Measurements from ENCODE around the gene FGG.
A peak's percentile ranks its signal among the peaks of the same experiment; 100 is the strongest.

DNA sequence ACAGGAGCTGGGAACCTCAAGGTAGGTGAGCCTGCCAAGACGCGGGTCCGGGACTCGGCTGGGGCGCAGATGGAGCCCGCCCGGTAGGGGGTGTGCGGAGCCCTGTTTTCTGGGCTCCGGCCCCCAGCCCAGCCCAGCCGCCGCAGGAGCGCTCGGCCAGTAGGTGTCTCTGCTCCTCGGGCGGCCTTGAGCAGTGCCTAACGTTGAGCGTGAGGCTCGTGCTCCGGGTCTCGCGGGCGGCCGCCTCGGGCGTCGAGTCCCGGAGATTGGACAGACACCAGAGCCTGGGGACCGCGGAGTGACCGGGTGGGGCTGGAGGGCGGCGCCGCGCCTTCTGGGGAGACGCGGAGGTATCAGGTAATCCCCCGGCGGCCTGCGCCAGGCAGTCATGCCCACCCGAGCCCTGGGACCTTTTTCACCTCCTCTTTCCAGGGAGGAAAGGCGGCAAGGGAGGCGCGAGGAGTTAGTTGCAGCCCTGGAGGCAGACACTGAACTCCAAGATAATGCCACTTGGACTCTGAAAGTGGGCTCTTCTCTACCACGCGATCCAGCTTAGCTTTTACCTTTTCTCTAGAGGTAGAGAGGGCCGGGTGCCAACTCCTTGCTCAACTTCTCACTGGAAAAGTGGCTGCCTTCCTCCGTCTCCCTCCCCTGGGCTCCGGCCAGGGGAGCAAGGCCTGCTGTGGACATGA lies 14.5 kb upstream of the FGG start:
- TF ChIP-seq, protein P1, sequence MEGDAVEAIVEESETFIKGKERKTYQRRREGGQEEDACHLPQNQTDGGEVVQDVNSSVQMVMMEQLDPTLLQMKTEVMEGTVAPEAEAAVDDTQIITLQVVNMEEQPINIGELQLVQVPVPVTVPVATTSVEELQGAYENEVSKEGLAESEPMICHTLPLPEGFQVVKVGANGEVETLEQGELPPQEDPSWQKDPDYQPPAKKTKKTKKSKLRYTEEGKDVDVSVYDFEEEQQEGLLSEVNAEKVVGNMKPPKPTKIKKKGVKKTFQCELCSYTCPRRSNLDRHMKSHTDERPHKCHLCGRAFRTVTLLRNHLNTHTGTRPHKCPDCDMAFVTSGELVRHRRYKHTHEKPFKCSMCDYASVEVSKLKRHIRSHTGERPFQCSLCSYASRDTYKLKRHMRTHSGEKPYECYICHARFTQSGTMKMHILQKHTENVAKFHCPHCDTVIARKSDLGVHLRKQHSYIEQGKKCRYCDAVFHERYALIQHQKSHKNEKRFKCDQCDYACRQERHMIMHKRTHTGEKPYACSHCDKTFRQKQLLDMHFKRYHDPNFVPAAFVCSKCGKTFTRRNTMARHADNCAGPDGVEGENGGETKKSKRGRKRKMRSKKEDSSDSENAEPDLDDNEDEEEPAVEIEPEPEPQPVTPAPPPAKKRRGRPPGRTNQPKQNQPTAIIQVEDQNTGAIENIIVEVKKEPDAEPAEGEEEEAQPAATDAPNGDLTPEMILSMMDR (IDR thresholded peaks at IDR 0.05; ENCODE audit: low read depth, low read length), result peak; percentile 36
- no peak for TF ChIP-seq POLR2A (IDR thresholded peaks at IDR 0.05; ENCODE audit: extremely low read depth, insufficient read length)
- no peak for TF ChIP-seq MYC (IDR thresholded peaks at IDR 0.05; ENCODE audit: low read depth, low read length)

Measured in NB4 (cell line).